ENCODE results near the gene TCF7L2.

Gene TCF7L2

GRCh38 chr10:113169853-113170460 lies 219.9 kb downstream of the TCF7L2 start:
- Histone ChIP-seq H3K27me3 (ENCODE audit: insufficient read depth, low read depth, severe bottlenecking) (no peaks in the 10 kb centered on the region), H3K27ac (no peak overlapping the region), H3K36me3 (no peaks in the 10 kb centered on the region), H3K9me3 (ENCODE audit: severe bottlenecking) (no peaks in the 10 kb centered on the region), H3K4me3 (ENCODE audit: low read depth, low read length) (no peak overlapping the region)
- no peak for DNase-seq
- no peak for TF ChIP-seq CTCF (IDR thresholded peaks at IDR 0.05; ENCODE audit: low read depth, low read length)

GRCh38 chr10:113171662-113172061 lies 221.6 kb downstream of the TCF7L2 start:
- DNase-seq: no peak
- no peak overlapping the region for H3K4me3 ChIP-seq (ENCODE audit: low read depth, low read length)
- no peak overlapping the region for H3K27ac ChIP-seq
- no peaks in the 10 kb centered on the region for H3K27me3 ChIP-seq (ENCODE audit: insufficient read depth, low read depth, severe bottlenecking)
- no peaks in the 10 kb centered on the region for H3K9me3 ChIP-seq (ENCODE audit: severe bottlenecking)
- H3K36me3 ChIP-seq: no peaks in the 10 kb centered on the region
- no peak for TF ChIP-seq CTCF (IDR thresholded peaks at IDR 0.05; ENCODE audit: low read depth, low read length)

- no peaks in the 10 kb centered on the region for H3K36me3 ChIP-seq
- no peaks in the 10 kb centered on the region for H3K27me3 ChIP-seq (ENCODE audit: insufficient read depth, low read depth, severe bottlenecking)
- no peak overlapping the region for H3K27ac ChIP-seq
- DNase-seq: no peak
- H3K4me3 ChIP-seq (ENCODE audit: low read depth, low read length): no peak overlapping the region
- no peak for TF ChIP-seq CTCF (IDR thresholded peaks at IDR 0.05; ENCODE audit: low read depth, low read length)
- no peaks in the 10 kb centered on the region for H3K9me3 ChIP-seq (ENCODE audit: severe bottlenecking)
Measured at GRCh38 chr10:113175176-113175575, 225.1 kb downstream of the TCF7L2 start.

GRCh38 chr10:113175756-113176651 lies 226.0 kb downstream of the TCF7L2 start:
- H3K27me3 ChIP-seq (ENCODE audit: insufficient read depth, low read depth, severe bottlenecking): no peaks in the 10 kb centered on the region
- no peak overlapping the region for H3K27ac ChIP-seq
- no peak for DNase-seq
- no peaks in the 10 kb centered on the region for H3K9me3 ChIP-seq (ENCODE audit: severe bottlenecking)
- no peak overlapping the region for H3K4me3 ChIP-seq (ENCODE audit: low read depth, low read length)
- H3K36me3 ChIP-seq: no peaks in the 10 kb centered on the region
- TF ChIP-seq CTCF (IDR thresholded peaks at IDR 0.05; ENCODE audit: low read depth, low read length): no peak

GRCh38 chr10:113176652-113177155 lies 226.7 kb downstream of the TCF7L2 start:
- H3K4me3 ChIP-seq (ENCODE audit: low read depth, low read length): no peak overlapping the region
- no peaks in the 10 kb centered on the region for H3K9me3 ChIP-seq (ENCODE audit: severe bottlenecking)
- no peaks in the 10 kb centered on the region for H3K27me3 ChIP-seq (ENCODE audit: insufficient read depth, low read depth, severe bottlenecking)
- no peak for TF ChIP-seq CTCF (IDR thresholded peaks at IDR 0.05; ENCODE audit: low read depth, low read length)
- DNase-seq: no peak
- no peak overlapping the region for H3K27ac ChIP-seq
- no peaks in the 10 kb centered on the region for H3K36me3 ChIP-seq

Measured in WERI-Rb-1 (cell line).